Hepatic stellate cell (primary cell): ENCODE measurements around the gene CRISPLD2.

Experiments
- DNase-seq: peaks from one replicate; pipeline ENCODE4 v3.0.0; 2011; ENCODE audit warnings: low spot score

Gene CRISPLD2

DNA sequence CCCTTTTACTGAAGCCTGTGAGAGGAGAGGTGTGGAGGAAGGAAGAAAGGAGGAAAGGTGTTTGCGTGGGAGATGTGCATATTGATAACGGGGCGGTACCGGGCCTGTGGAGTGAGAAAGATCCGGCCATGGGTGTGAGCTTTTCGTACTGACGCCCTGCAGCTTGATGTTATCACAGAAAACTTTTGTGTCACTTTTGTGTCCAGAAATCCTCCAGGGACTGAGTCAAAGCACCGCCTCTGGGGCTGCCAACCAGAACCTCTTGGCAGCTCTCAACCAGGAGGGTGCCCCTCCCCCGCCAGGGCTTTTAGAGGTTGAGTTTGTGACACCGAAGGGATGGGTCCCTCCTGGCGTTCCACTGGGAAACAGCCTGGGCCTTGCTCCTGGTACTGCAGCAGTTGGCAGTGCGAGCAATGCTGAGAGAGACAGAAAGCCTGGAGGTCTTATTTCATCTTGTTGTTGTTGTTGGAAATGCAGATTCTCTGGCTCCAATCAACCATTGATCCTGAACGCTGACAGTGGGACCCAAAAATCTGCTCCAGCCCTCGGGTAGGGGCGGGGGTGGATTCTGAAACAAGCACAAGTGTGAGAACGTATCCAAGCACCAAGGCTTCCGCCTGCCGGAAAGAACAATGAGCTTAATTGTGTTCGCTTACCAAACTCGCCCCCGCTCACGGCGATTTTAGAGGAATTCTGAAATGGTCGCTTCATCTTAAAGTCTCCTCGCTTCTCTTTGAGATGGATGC, 65.0 kb downstream of the CRISPLD2 start:
- DNase-seq, result no peak

GRCh38 chr16:84885342-84885910, 65.6 kb downstream of the CRISPLD2 start:
- DNase-seq, result no peak

- DNase-seq, result no peak
Observed at GRCh38 chr16:84886497-84887090, 66.8 kb downstream of the CRISPLD2 start.

GRCh38 chr16:84887207-84887606, 67.4 kb downstream of the CRISPLD2 start:
- no peak for DNase-seq

GRCh38 chr16:84888450-84888849, 68.7 kb downstream of the CRISPLD2 start:
- DNase-seq, result no peak

GRCh38 chr16:84889066-84889465, 69.3 kb downstream of the CRISPLD2 start:
- DNase-seq, result peak; percentile 35

DNA sequence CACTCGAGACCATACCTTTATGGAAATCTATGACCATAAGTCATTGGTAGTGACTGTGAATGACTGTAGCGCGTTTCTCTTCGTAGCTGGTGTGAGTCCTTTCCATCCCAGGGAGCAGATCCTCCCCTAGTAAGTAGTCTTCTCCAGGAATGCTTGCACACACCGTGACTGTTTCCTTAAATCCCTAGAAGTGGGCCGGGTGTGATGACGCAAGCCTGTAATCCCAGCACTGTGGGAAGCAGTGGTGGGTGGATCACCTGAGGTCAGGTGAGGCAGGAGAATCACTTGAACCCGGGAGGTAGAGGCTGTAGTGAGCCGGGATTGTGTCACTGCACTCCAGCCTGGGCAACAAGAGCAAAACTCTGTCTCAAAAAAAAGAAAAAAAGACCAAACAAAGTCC, 70.6 kb downstream of the CRISPLD2 start:
- DNase-seq, result no peak

GRCh38 chr16:84891149-84891795, 71.5 kb downstream of the CRISPLD2 start:
- no peak for DNase-seq

DNA sequence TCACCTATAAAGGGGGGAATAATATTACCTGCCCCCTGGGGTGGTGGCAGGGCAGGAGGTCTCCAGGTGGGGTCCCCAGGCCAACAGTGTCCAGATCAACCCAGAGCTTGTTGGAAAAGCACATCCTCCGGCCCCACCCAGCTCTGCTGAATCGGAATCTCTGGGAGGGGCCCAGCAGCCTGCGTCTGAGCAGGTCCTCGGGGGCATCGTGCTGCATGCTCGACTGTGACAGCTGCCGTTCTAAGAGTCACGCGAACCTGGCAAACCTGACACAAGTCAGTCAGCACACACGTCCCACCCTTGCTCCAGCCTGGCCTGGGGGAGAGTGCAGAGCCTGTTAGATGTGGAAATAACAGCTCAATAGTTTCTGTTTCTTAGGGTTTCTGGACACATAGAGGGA, 72.3 kb downstream of the CRISPLD2 start:
- DNase-seq, result no peak

DNA sequence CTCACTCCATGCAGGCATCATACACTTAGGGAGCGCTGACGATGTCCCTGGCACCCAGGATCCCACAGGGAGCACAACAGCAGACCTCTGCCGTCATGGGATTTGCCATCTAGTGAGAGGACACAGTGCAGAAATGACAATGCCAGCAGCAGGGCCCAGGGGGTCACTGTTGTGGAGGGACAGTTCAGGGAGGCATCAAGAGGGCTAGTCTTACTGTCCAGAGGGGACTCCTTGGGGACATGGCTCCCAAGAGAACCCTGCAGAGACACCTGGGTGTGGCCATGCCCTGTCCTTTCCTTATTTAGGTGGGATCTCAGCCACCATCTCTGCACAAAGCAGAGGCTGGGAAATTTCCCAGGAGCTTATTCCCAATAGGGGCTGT, 73.7 kb downstream of the CRISPLD2 start:
- no peak for DNase-seq

DNA sequence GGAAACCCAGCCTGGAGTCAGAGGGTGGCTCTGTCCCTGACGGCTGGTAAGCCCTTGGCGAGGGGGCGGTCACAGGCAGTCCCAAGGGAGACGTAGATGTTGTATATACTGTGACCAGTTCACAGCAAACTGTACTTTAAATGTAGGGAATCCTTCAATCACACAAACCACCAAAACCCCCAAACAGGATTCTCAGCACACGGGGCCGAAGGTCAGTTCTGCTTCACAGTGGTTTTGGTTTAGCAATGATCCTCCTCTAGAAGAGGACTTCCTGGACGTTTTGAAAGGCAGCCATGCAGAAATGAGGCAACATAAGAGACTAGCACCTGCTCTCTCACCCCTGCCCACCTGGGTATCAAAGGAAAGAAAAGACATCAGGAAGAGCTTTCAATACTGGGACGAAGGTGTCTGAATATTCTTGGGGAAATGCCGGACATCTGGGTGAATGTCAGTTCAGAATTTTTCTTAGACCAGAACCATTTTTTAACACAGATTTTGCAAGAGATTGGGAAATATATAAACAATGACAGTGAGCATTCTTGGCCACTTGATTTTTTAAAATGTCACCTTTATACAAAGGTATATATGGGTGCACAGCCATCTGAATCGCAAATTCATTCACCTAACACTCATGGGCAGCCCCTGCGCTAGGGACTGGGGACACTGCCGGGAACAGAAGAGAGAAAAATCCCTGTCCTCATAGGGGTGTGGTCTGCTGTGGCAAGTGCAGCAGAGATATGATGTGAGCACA, 74.2 kb downstream of the CRISPLD2 start:
- DNase-seq, result no peak

DNA sequence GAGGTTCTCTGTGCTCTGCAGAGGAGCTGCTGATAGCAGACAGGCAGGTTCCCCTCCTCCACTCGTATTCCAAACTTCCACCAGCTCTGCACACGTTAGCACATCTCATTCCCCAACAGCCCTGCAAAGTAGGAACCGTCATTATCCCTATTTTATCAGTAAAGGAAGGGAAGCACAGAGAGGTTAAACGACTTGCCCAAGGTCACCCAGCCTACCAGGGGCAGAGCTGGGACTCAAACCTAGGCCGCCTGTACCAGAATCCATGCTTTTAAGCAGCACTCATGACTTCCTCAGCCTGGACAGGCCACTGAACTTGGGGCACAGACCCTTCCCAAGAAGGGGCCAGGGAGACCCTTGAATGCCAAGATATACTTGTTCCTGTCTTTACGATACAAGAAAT, 75.2 kb downstream of the CRISPLD2 start:
- no peak for DNase-seq

DNA sequence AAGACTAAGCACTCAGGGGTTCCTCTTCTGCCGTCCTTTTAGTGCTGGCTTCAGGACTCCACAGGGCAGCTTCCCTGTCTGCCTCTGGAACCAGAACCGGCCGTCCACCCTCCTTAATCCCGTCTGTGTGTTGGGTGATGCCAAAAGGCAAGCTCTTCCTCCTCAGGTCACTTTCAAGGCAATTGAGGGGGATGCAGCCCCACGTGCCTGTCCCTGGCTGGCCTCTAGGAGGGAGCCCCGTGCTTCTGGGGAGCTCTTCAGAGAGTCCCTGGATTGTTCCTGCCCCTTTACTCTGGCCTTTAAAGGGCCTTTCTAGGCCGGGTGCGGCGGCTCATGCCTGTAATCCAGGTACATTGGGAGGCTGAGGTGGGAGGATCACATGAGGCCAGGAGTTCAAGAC, 77.1 kb downstream of the CRISPLD2 start:
- no peak for DNase-seq

GRCh38 chr16:84897911-84898377, 78.2 kb downstream of the CRISPLD2 start:
- DNase-seq, result no peak

- DNase-seq, result no peak
Observed at GRCh38 chr16:84898447-84898846, 78.7 kb downstream of the CRISPLD2 start.

DNA sequence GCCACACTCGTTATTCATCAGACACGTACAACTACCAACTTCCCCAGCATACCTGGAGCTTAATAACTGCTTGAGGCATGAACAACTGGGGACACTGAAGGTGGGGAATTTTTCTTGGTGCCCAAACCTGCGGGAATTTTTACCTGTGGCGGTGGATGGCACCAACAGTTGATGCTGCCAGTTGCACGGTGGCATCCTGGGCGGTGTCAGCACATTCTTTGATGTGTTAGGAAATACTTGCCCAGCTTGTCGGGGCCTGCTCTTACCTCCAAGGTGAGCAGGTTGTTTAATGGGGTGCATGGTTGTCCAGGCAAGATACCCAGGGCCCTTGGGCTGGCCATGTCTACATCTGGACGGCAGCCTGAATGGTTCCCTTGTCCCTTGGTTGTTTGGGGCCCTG, 79.6 kb downstream of the CRISPLD2 start:
- no peak for DNase-seq

- no peak for DNase-seq
Observed at GRCh38 chr16:84905965-84906460, 86.2 kb downstream of the CRISPLD2 start.

DNA sequence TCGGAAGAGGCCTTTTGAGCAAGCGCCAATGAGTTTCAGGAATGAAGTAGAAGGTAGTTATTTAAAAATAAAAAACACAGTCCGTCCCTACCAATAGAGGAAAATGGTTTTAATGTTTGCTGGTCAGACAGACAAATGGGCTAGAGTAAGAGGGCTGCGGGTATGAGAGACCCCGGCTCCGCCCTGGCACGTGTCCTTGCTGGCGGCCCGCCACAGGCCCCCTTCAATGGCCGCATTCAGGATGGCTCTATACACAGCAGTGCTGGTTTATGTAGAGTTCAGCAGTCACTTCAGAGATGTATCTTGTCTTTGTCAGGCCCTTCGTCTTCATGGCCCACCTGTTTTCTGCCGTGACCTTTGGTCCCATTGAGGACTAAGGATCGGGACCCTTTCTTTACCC, 87.3 kb downstream of the CRISPLD2 start:
- no peak for DNase-seq

DNA sequence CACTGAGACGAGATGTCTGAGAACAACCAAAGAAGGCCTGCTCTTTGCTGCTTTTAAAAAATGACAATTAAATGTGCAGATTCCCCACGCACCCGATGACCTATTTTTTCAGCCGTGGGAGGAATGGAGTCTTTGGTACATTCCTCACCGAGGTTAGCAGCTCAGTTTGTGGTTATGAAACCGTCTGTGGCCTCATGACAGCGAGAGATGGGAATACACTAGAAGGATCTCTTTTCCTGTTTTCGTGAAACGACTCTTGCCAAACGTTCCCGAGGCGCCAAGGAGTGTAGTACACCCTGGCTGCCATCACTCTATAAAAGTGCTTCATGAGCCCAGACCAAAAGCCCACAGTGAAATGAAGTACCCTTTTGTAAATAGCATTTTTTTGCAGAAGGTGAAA, 87.8 kb downstream of the CRISPLD2 start:
- DNase-seq, result no peak

DNA sequence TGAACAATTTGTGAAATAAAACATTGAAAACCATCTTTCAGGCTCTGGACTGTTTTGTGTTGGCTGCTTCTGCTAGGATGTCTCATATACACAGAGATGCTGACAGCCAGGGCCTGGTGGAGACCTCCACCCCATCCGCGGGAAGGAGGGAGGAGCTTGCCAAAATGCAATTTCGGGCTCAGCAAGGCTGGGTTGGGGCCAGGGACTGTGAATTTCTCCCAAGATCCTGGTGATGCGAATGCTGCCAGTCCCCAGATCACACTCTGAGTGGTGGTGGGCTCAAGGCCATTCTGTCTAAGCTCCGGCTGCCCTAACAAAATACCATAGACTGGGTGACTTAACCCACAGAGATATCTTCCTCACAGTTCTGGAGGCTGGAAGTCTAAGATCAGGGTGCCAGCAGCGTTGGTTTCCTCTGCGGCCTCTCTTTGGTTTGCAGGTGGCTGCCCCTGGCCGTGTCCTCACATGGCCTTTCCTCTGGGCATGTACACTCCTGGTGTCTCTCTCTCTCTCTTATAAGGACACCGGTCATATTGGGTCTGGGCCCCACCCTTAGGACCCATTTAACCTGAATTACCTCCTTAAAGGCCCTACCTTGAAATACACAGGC, 89.8 kb downstream of the CRISPLD2 start:
- no peak for DNase-seq

DNA sequence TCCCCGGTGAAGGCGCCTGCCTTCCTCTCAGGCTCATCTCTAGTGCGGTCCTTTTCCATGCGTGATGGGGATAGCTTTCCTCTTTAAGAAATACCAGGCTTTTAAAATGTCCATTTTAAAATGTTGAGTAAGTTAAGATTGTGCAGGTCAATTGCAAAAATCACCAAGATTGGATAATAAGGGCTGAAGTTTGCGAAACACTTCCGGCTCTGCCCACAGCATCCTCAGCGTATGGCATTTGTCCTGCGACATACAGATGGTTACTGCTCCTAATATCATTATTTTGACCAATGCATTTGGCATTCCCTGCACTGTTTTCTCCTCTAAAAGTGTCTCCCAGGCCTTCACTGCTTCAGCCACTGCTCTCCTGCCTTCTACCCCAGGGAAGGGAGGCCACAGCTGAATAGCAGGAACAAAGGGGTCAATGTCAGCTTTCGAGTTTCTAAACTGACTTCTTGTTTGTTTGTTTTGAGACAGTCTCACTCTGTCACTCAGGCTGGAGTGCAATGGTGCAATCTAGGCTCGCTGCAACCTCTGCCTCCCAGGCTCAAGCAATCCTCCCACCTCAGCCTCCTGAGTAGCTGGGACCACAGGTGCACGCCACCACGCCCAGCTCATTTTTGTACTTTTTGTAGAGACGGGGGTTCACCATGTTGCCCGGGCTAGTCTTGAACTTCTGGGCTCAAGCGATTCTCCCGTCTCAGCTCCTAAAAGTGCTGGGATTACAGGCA, 91.9 kb downstream of the CRISPLD2 start:
- no peak for DNase-seq
